ENCODE measurements around the gene IGF1R.

IGF1R gene

DNA sequence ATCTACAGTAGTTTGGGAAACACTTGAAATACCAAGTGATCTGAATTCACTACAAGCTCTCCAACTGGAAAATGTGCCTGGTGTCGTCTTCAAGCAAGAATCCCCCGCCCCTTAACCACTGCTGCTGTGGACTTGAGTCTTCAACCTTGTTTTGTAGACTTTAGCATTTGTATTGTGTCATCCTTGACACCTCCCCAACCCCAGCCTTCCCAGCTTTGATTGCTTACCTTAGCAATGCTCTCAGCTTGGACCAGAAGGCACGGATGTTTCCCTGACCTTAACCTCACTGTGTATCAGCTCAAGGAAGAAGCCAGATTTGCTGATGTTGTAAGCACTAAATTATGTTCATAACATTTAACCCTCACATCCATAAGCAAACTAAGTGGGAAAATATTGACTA, 146.4 kb downstream of the IGF1R start:
- H3K4me3 ChIP-seq (replicated peaks; ENCODE audit: insufficient read depth, low read length) = no peak overlapping the region
- no peaks in the 10 kb centered on the region for H3K27me3 ChIP-seq (ENCODE audit: insufficient read depth, poor library complexity, severe bottlenecking)
- TF ChIP-seq GABPA (IDR thresholded peaks at IDR 0.05; ENCODE audit: low read depth) = no peak
- TF ChIP-seq, protein P1, sequence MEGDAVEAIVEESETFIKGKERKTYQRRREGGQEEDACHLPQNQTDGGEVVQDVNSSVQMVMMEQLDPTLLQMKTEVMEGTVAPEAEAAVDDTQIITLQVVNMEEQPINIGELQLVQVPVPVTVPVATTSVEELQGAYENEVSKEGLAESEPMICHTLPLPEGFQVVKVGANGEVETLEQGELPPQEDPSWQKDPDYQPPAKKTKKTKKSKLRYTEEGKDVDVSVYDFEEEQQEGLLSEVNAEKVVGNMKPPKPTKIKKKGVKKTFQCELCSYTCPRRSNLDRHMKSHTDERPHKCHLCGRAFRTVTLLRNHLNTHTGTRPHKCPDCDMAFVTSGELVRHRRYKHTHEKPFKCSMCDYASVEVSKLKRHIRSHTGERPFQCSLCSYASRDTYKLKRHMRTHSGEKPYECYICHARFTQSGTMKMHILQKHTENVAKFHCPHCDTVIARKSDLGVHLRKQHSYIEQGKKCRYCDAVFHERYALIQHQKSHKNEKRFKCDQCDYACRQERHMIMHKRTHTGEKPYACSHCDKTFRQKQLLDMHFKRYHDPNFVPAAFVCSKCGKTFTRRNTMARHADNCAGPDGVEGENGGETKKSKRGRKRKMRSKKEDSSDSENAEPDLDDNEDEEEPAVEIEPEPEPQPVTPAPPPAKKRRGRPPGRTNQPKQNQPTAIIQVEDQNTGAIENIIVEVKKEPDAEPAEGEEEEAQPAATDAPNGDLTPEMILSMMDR (IDR thresholded peaks at IDR 0.05; ENCODE audit: insufficient read depth, low read length) = no peak
- TF ChIP-seq, protein P2, sequence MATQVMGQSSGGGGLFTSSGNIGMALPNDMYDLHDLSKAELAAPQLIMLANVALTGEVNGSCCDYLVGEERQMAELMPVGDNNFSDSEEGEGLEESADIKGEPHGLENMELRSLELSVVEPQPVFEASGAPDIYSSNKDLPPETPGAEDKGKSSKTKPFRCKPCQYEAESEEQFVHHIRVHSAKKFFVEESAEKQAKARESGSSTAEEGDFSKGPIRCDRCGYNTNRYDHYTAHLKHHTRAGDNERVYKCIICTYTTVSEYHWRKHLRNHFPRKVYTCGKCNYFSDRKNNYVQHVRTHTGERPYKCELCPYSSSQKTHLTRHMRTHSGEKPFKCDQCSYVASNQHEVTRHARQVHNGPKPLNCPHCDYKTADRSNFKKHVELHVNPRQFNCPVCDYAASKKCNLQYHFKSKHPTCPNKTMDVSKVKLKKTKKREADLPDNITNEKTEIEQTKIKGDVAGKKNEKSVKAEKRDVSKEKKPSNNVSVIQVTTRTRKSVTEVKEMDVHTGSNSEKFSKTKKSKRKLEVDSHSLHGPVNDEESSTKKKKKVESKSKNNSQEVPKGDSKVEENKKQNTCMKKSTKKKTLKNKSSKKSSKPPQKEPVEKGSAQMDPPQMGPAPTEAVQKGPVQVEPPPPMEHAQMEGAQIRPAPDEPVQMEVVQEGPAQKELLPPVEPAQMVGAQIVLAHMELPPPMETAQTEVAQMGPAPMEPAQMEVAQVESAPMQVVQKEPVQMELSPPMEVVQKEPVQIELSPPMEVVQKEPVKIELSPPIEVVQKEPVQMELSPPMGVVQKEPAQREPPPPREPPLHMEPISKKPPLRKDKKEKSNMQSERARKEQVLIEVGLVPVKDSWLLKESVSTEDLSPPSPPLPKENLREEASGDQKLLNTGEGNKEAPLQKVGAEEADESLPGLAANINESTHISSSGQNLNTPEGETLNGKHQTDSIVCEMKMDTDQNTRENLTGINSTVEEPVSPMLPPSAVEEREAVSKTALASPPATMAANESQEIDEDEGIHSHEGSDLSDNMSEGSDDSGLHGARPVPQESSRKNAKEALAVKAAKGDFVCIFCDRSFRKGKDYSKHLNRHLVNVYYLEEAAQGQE (IDR thresholded peaks at IDR 0.05; ENCODE audit: insufficient replicate concordance, low read depth) = no peak
- no peak for TF ChIP-seq SPI1 (IDR thresholded peaks at IDR 0.05; ENCODE audit: borderline replicate concordance, low read depth)
- no peak for TF ChIP-seq POLR2AphosphoS5 (IDR thresholded peaks at IDR 0.05; ENCODE audit: low read depth)
- H3K27ac ChIP-seq (replicated peaks) = no peak overlapping the region
- DNase-seq (ENCODE audit: low read depth in 1 of 2, low spot score in 1 of 2) = no peak

DNA sequence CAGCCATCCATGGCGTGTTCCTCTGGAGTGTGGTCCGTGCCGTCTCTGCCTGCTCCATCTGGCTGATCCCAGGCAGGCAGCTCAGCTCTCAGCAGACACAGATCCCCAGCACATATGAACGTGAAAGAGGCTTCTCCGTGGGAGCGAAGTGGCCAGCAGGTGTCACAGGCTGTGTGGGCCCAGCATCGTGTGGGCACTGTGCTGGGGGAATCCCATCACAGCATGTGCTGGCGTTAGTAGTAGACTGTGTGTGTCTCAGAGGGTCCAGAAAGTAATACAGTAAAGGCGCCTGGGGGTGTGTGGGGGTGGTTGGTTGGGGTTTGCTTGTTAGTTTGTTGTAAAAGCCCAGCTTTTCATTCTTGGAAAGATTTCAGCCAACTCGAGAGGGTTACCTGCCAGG, 147.6 kb downstream of the IGF1R start:
- no peak for DNase-seq (ENCODE audit: low read depth in 1 of 2, low spot score in 1 of 2)
- H3K27ac ChIP-seq (replicated peaks) = no peak overlapping the region
- TF ChIP-seq GABPA (IDR thresholded peaks at IDR 0.05; ENCODE audit: low read depth) = no peak
- TF ChIP-seq SPI1 (IDR thresholded peaks at IDR 0.05; ENCODE audit: borderline replicate concordance, low read depth) = no peak
- no peak for TF ChIP-seq POLR2AphosphoS5 (IDR thresholded peaks at IDR 0.05; ENCODE audit: low read depth)
- TF ChIP-seq, protein P1 (IDR thresholded peaks at IDR 0.05; ENCODE audit: insufficient read depth, low read length) = no peak
- TF ChIP-seq, protein P2 (IDR thresholded peaks at IDR 0.05; ENCODE audit: insufficient replicate concordance, low read depth) = no peak

GRCh38 chr15:98796685-98797357, 148.5 kb downstream of the IGF1R start:
- DNase-seq (ENCODE audit: low read depth in 1 of 2, low spot score in 1 of 2) = no peak

More for the DNA sequence above, 147.6 kb downstream of the IGF1R start:
- no peaks in the 10 kb centered on the region for H3K27me3 ChIP-seq (ENCODE audit: insufficient read depth, poor library complexity, severe bottlenecking)
- no peak overlapping the region for H3K4me3 ChIP-seq (replicated peaks; ENCODE audit: insufficient read depth, low read length)

More at GRCh38 chr15:98796685-98797357, 148.5 kb downstream of the IGF1R start:
- H3K27me3 ChIP-seq (ENCODE audit: insufficient read depth, poor library complexity, severe bottlenecking) = no peaks in the 10 kb centered on the region
- H3K4me3 ChIP-seq (replicated peaks; ENCODE audit: insufficient read depth, low read length) = no peak overlapping the region
- TF ChIP-seq, protein P1 (IDR thresholded peaks at IDR 0.05; ENCODE audit: insufficient read depth, low read length) = no peak
- TF ChIP-seq, protein P2 (IDR thresholded peaks at IDR 0.05; ENCODE audit: insufficient replicate concordance, low read depth) = no peak
- no peak for TF ChIP-seq SPI1 (IDR thresholded peaks at IDR 0.05; ENCODE audit: borderline replicate concordance, low read depth)
- TF ChIP-seq GABPA (IDR thresholded peaks at IDR 0.05; ENCODE audit: low read depth) = no peak
- TF ChIP-seq POLR2AphosphoS5 (IDR thresholded peaks at IDR 0.05; ENCODE audit: low read depth) = no peak
- H3K27ac ChIP-seq (replicated peaks) = no peak overlapping the region
